Measurements from ENCODE around the gene NRP2.

- TF ChIP-seq, protein P1, sequence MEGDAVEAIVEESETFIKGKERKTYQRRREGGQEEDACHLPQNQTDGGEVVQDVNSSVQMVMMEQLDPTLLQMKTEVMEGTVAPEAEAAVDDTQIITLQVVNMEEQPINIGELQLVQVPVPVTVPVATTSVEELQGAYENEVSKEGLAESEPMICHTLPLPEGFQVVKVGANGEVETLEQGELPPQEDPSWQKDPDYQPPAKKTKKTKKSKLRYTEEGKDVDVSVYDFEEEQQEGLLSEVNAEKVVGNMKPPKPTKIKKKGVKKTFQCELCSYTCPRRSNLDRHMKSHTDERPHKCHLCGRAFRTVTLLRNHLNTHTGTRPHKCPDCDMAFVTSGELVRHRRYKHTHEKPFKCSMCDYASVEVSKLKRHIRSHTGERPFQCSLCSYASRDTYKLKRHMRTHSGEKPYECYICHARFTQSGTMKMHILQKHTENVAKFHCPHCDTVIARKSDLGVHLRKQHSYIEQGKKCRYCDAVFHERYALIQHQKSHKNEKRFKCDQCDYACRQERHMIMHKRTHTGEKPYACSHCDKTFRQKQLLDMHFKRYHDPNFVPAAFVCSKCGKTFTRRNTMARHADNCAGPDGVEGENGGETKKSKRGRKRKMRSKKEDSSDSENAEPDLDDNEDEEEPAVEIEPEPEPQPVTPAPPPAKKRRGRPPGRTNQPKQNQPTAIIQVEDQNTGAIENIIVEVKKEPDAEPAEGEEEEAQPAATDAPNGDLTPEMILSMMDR (conservative IDR thresholded peaks at IDR 0.05; ENCODE audit: low read length): no peak
- TF ChIP-seq EZH2phosphoT487 (IDR thresholded peaks at IDR 0.05; ENCODE audit: borderline replicate concordance): no peak
Measured at GRCh38 chr2:205768341-205768740, 86.0 kb downstream of the NRP2 start.
